ENCODE results near the gene SLCO4A1.

SLCO4A1 gene

GRCh38 chr20:62607366-62608217, 34.7 kb upstream of the SLCO4A1 start:
- no peak for DNase-seq

DNA sequence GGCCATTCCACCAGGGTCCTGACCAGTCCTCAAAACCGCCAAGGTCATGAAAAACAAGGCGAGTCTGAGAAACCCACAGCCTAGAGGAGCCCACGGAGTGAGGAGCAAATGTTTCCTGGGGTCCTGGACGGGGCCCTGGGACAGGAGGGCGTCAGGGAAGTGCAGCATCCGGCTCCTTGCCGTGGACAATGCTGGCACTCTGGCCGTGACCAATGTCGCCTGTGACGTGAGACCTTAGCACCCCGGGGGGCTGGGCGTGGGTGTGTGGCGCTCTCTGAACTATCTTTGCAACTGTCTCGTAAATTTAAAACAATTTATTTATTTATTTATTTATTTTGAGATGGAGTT, 34.1 kb upstream of the SLCO4A1 start:
- DNase-seq, result no peak

DNA sequence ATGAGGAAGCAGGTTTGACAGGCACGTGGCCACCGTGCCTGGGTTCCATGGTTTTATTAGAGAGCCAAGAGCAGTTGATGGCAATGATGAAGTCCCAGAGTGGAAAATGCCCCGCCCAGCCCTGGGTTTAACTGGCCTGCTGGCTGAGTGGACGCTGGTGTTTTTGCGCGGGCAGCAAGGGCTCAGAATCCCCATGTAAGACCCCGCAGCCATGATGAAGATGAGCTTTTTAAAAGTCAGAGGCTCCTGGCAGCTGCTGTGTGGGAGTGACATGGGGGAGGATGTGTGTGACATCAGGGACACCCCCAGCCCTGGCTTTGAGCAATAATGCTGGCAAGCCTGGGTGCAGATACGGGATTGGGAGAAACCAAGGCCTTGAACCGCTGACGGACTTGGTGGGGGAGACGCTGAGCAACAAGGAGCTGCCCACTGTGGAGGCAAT, 33.0 kb upstream of the SLCO4A1 start:
- DNase-seq, result no peak

- DNase-seq, result no peak
Observed at GRCh38 chr20:62609811-62610757, 32.2 kb upstream of the SLCO4A1 start.

DNA sequence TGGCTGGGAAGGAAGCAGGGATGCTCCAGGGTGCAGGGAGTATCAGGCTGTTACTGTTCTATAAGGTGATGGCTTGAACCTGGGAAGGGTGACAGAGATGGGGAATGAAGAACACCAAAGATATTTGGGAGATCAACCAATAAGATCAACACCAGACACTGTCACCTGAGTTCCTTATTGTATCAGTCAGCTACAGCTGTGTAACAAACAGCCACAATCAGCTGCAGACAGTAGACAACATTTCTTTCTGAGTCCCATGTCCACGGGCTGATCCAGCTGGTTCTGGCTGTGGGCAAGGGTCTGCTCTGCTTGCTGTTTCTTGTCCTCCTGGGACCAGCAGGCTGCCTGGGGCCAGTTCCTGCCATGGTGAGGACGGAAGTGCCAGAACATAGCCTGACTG, 31.3 kb upstream of the SLCO4A1 start:
- DNase-seq, result no peak

DNA sequence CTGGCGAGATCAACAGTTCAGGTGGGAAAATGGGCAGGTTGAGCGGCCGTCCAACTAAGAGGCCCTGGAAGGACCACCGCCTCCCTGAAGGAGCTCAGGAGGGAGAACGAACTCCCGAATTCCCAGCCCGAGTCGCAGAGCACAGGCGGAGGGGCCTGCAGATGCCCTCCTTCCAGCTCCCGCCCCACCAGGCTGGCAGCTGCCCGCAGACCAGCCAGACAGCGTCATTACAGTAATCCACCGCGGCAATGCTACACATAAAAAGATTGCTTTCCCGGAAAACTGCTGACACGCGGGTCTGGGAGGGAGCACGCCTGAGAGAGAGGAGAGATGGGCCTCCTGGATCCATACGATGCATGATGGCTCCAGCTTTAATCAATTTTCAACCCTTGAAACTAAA, 30.5 kb upstream of the SLCO4A1 start:
- no peak for DNase-seq

GRCh38 chr20:62614085-62614960, 28.0 kb upstream of the SLCO4A1 start:
- no peak for DNase-seq

- DNase-seq, result no peak
Observed at GRCh38 chr20:62614961-62615680, 27.2 kb upstream of the SLCO4A1 start.

- DNase-seq, result no peak
Observed at GRCh38 chr20:62615750-62616251, 26.5 kb upstream of the SLCO4A1 start.

- DNase-seq, result no peak
Observed at GRCh38 chr20:62616728-62617621, 25.3 kb upstream of the SLCO4A1 start.

DNA sequence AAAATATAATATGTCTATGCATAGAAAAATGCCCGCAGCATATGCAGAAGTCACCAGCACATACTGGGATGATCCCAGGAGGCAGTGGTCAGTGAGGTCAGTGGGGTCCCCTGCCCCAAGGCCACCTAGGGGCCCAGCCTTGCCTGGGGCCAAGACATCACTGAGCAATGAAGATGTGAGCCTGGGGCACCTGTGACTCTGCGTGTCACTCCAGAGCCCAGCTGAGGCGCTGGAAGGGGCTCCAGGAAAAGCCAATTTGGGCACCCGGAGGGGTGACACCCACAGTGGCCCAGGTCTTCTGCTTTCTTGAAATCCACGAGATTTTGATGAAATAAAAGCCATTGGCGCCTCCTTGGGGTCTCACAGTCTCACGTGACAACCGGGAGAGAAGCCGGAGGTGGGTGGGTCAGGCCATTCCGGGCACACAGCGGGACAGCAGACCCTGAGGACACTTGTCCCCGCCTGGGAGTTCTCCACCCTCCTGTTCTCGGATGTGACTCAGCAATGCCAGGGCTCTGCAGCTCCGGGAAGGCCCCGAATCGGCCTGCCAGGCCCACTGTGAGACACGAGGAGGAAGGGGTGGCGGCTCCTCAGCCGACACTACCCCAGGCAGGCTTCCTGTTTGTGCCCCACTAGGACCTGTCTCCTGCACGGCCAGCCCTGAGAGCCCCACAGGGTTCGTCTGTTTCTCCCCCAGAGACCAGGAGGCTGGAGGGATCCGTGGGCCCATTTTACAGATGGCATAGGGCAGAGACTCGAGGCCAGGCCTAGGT, 24.4 kb upstream of the SLCO4A1 start:
- no peak for DNase-seq

DNA sequence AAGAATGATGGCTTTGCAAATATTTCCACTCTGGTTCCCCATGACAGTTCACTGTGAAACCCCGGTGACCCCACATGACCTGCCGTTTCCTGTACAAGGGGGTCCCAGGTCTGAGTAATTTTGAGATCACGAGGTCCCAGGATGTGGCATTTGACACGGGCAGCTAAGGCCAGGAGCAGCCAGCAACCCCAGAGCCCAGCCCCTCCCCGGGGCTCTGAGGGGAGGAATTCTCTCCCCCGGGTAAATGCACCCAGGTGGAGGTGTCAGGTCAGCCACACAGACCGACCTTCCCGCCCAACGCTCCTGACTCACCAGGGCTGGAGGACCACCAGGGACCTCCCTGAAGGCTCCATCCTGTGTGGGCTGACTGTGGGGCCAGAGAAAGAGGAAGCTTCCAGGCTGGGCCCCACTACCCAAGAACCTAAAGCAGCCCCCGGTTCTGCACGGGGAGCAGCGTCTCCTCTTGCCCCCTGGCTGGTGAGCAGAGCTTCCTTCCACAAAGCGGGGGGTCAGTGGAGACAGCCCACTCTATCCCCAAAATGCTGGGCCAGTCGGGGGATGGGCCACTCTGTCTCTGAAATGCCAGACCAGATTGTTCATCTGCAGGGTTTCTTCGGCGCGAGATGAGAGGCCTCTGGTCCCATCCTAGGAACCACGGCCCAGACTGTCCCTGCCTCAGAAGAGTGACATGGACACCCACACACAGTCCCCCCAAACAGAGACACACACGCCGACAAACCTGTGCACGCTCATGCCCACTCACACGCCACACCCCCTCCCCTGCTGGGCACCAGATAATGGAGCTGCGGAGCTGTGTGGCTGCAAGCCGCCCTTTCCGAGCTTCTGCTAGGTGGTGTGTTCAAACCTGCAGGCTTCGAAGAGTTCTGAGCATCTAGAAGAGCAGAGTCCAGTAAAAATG, 23.4 kb upstream of the SLCO4A1 start:
- DNase-seq, result no peak

DNA sequence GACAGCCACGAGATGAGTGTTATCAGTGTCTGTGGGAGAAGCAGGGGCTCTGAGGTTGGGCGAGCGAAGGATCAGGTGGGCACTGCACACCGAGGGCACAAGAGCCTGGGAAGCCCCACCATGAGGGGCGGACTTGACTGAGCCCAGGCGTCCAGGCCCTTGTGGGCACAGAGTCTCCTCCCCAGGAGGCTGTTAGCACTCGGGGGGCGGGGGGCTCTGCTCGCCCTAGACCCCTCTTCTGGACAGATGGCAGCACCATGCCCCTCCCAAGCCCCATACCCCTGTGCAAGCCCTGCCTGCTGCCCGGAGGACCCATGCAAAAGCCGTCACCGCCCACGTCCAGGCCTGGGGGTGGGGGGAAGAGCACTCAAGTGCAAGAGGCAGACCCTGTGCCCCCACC, 21.7 kb upstream of the SLCO4A1 start:
- no peak for DNase-seq

GRCh38 chr20:62621251-62622110, 20.8 kb upstream of the SLCO4A1 start:
- DNase-seq, result no peak

DNA sequence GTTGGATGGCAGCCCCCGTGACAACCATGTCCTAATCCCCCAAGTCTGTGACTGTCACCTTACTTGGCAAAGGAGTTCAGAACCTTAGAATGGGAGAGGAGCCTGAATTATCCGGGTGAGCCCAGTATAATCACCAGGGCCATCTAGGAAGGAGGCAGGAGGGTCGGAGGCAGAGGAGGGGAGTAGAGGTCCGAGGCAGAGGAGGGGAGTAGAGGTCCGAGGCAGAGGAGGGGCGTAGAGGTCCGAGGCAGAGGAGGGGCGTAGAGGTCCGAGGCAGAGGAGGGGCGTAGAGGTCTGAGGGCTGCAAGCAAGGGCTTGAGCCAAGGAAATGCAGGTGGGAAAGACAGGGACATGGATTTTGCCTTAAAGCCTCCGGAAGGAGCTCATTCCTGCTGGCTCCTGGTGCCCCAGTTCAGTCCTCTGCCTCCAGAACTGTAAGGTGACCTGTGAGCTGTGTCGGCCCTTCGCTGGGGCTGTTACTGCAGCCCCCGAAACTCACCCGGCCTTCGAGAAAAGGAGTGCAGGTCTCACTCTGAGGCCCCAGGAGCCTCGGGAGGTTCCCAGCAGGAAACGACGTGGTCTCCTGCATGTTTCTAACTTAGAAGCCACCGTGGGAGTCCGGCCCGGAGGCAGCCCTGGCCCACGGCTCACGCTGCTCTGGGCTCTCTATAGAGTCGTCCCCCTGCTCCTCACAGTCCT, 20.0 kb upstream of the SLCO4A1 start:
- DNase-seq, result no peak

DNA sequence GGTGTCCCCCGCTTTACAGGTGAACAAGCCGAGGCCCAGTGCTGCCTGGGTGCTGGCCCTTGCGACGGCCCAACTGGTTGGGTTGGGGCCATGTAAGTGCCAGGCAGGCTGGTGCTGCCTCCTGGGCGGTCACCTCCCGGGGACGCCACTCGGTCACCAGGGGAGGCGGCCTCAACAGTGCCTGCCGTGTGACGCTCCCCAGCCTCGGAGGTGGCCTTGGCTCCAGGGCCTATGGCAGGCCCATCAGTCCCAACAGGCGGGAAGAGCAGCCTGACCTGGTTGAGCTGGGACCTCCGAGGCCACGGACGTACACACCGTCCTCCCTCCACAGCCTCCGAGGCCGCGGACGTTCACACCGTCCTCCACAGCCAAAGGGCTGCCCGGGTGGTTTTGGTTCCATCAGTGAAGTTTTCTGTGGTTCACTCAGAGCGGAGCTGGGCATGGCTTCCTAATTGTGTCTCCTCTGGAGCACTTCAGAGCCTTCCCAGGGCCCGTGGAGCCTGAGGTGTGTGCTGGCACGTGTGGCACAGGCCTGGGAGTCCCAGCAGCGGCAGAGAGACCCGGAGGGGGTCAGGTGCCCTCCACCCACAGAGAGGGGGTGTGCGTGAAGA, 19.3 kb upstream of the SLCO4A1 start:
- no peak for DNase-seq

Data from cerebellar nuclear complex (tissue), 1 donor.